ENCODE measurements around the gene CERS5.

- TF ChIP-seq CTCF (IDR thresholded peaks at IDR 0.05), result no peak
- no peak for TF ChIP-seq EZH2 (IDR thresholded peaks at IDR 0.05)
Measured at GRCh38 chr12:50107416-50108268, 59.5 kb downstream of the CERS5 start.
